CD4-positive, CD25-positive, alpha-beta regulatory T cell (primary cell): ENCODE data around the gene CDCP1. TPM values are rescaled to one million over a fixed set of nuclear protein-coding genes. Genes with fewer than 3 reads are reported as not detected.

Source experiments
- ATAC-seq, 2 donors: fragments of 150-1000 bp; cut with Tn5 transposase; one replicate each; pipeline ENCODE4 v1.10.0; 2021; ENCODE audit warnings: low read depth in 2 of 2, moderate number of reproducible peaks in 2 of 2, moderate library complexity in 1 of 2
- DNase-seq, 3 donors: peaks; one replicate each; pipeline versions ENCODE4 v3.0.0 to v3.0.0-alpha.2; 2012 to 2022; ENCODE audit warnings: mixed read lengths in 1 of 3
- H3K27ac ChIP-seq: one replicate; pipeline ENCODE4 v1.7.0; 2013; ENCODE audit warnings: mild to moderate bottlenecking, low read length; ENCODE audit not compliant: insufficient read depth, poor library complexity, severe bottlenecking
- H3K27me3 ChIP-seq: one replicate; pipeline ENCODE4 v1.7.0; 2013; ENCODE audit warnings: low read length; ENCODE audit not compliant: control insufficient read depth, insufficient read depth
- H3K36me3 ChIP-seq: one replicate; pipeline ENCODE4 v1.7.0; 2013; ENCODE audit warnings: mild to moderate bottlenecking, low read length, moderate library complexity; ENCODE audit not compliant: control insufficient read depth, insufficient read depth
- H3K4me1 ChIP-seq: 2 replicates; pipeline ENCODE4 v1.7.0; 2013; ENCODE audit warnings: mild to moderate bottlenecking, low read length; ENCODE audit not compliant: insufficient read depth, control insufficient read depth, poor library complexity, severe bottlenecking
- H3K4me3 ChIP-seq: one replicate; pipeline ENCODE4 v1.7.0; 2013; ENCODE audit warnings: low read depth, mild to moderate bottlenecking, low read length, moderate library complexity
- H3K9me3 ChIP-seq, 2 experiments: 1 replicate in 1 of 2; 2 replicates in 1 of 2; pipeline ENCODE4 v1.7.0; 2013; ENCODE audit warnings: low read length in 2 of 2, mild to moderate bottlenecking in 1 of 2, moderate library complexity in 1 of 2; ENCODE audit not compliant: control insufficient read depth in 2 of 2
- H3K27ac Mint-ChIP-seq, 3 donors: one replicate each; pipeline ENCODE4 v1.8.0; 2020 to 2022; ENCODE audit warnings: mild to moderate bottlenecking in 3 of 3, mixed read lengths in 3 of 3, moderate library complexity in 2 of 3
- H3K27me3 Mint-ChIP-seq: one replicate; pipeline ENCODE4 v1.8.0; 2022; ENCODE audit warnings: mild to moderate bottlenecking, mixed read lengths
- H3K36me3 Mint-ChIP-seq: one replicate; pipeline ENCODE4 v1.8.0; 2020; ENCODE audit warnings: mixed read lengths
- H3K4me1 Mint-ChIP-seq, 4 donors: one replicate each; pipeline ENCODE4 v1.8.0; 2020 to 2022; ENCODE audit warnings: mixed read lengths in 4 of 4, mild to moderate bottlenecking in 1 of 4
- H3K4me3 Mint-ChIP-seq, 4 donors: one replicate each; pipeline ENCODE4 v1.8.0; 2020 to 2022; ENCODE audit warnings: mild to moderate bottlenecking in 4 of 4, mixed read lengths in 4 of 4, moderate library complexity in 3 of 4
- H3K9me3 Mint-ChIP-seq, 7 donors: one replicate each; pipeline ENCODE4 v1.8.0; 2020 to 2022; ENCODE audit warnings: mixed read lengths in 7 of 7, mild to moderate bottlenecking in 3 of 7, moderate library complexity in 2 of 7
- polyA plus RNA-seq, 4 donors: library from polyadenylated mRNA; unstranded; fragments of 300-500 nt; fragmentation: Illumina TruSeq; gene quantifications; one replicate each; pipeline ENCODE4 v1.2.3, GENCODE V29; 2021
- total RNA-seq: library from RNA; stranded (reverse); gene quantifications from one replicate; pipeline ENCODE4 v1.2.3, GENCODE V29; 2022

Gene CDCP1
- total and polyA plus RNA-seq, 5 donors from 2014 or later = 0.47 to 2.5 (median 0.93) TPM

- ATAC-seq (no peak), DNase-seq (no peak)
- H3K9me3 Mint-ChIP-seq = no peaks in the 10 kb centered on the region
- no peaks in the 10 kb centered on the region for H3K36me3 Mint-ChIP-seq
- Histone ChIP-seq H3K4me3 (no peak overlapping the region), H3K27me3 (peaks cover 2% of the 10 kb centered on the region), H3K27ac (no peak overlapping the region), H3K36me3 (no peaks in the 10 kb centered on the region), H3K4me1 (no peaks in the 10 kb centered on the region), H3K9me3 (no peaks in the 10 kb centered on the region)
- H3K4me3 Mint-ChIP-seq = no peak overlapping the region
- peaks cover 0 to 7% (median 2%) of the 10 kb centered on the region in 4 donors for H3K4me1 Mint-ChIP-seq
- H3K27me3 Mint-ChIP-seq = peaks cover 23% of the 10 kb centered on the region
- H3K27ac Mint-ChIP-seq = peak overlapping the region in 1 of 3 donors; percentile 71
These were observed 33.0 kb upstream of the CDCP1 start for GRCh38 chr3:45179163-45179562.

GRCh38 chr3:45178183-45179023, 32.2 kb upstream of the CDCP1 start:
- H3K9me3 Mint-ChIP-seq = no peaks in the 10 kb centered on the region
- no peaks in the 10 kb centered on the region for H3K4me1 ChIP-seq
- H3K36me3 ChIP-seq = no peaks in the 10 kb centered on the region
- H3K27ac Mint-ChIP-seq = no peak overlapping the region
- no peak overlapping the region for H3K4me3 ChIP-seq
- no peak overlapping the region for H3K27ac ChIP-seq
- H3K27me3 Mint-ChIP-seq = peaks cover 23% of the 10 kb centered on the region
- ATAC-seq (no peak), DNase-seq (no peak)
- H3K4me1 Mint-ChIP-seq = peaks cover 0 to 7% (median 2%) of the 10 kb centered on the region in 4 donors
- H3K27me3 ChIP-seq = peaks cover 2% of the 10 kb centered on the region
- H3K4me3 Mint-ChIP-seq = no peak overlapping the region
- H3K36me3 Mint-ChIP-seq = no peaks in the 10 kb centered on the region
- no peaks in the 10 kb centered on the region for H3K9me3 ChIP-seq

GRCh38 chr3:45176912-45177311, 30.7 kb upstream of the CDCP1 start:
- H3K9me3 ChIP-seq = no peaks in the 10 kb centered on the region
- no peaks in the 10 kb centered on the region for H3K4me1 Mint-ChIP-seq
- H3K9me3 Mint-ChIP-seq = no peaks in the 10 kb centered on the region
- DNase-seq (no peak), ATAC-seq (no peak)
- no peak overlapping the region for H3K27ac ChIP-seq
- no peaks in the 10 kb centered on the region for H3K36me3 ChIP-seq
- no peaks in the 10 kb centered on the region for H3K4me1 ChIP-seq
- no peak overlapping the region for H3K27ac Mint-ChIP-seq
- H3K4me3 ChIP-seq = no peak overlapping the region
- H3K36me3 Mint-ChIP-seq = no peaks in the 10 kb centered on the region
- no peak overlapping the region for H3K4me3 Mint-ChIP-seq
- H3K27me3 ChIP-seq = peaks cover 2% of the 10 kb centered on the region
- H3K27me3 Mint-ChIP-seq = peaks cover 16% of the 10 kb centered on the region

- Histone ChIP-seq H3K4me3 (no peak overlapping the region), H3K36me3 (no peaks in the 10 kb centered on the region), H3K27ac (no peak overlapping the region), H3K4me1 (no peaks in the 10 kb centered on the region), H3K27me3 (no peaks in the 10 kb centered on the region), H3K9me3 (no peaks in the 10 kb centered on the region)
- DNase-seq (no peak), ATAC-seq (no peak)
- H3K4me1 Mint-ChIP-seq = peaks cover 2 to 7% (median 6%) of the 10 kb centered on the region in 4 donors
- no peak overlapping the region for H3K27ac Mint-ChIP-seq
- no peaks in the 10 kb centered on the region for H3K36me3 Mint-ChIP-seq
- H3K4me3 Mint-ChIP-seq = no peak overlapping the region
- peaks cover 7% of the 10 kb centered on the region for H3K27me3 Mint-ChIP-seq
- peaks cover 0 to 1% (median 0%) of the 10 kb centered on the region in 7 donors for H3K9me3 Mint-ChIP-seq
These were observed 28.1 kb upstream of the CDCP1 start for GRCh38 chr3:45174234-45174633.

- no peaks in the 10 kb centered on the region for H3K36me3 Mint-ChIP-seq
- Histone ChIP-seq H3K9me3 (no peaks in the 10 kb centered on the region), H3K4me3 (no peak overlapping the region), H3K4me1 (no peaks in the 10 kb centered on the region), H3K27ac (no peak overlapping the region), H3K36me3 (no peaks in the 10 kb centered on the region), H3K27me3 (no peaks in the 10 kb centered on the region)
- peaks cover 0 to 1% (median 0%) of the 10 kb centered on the region in 7 donors for H3K9me3 Mint-ChIP-seq
- H3K27me3 Mint-ChIP-seq = peaks cover 7% of the 10 kb centered on the region
- H3K27ac Mint-ChIP-seq = no peak overlapping the region
- H3K4me1 Mint-ChIP-seq = peaks cover 3 to 10% (median 6%) of the 10 kb centered on the region in 4 donors
- DNase-seq = no peak
- no peak overlapping the region for H3K4me3 Mint-ChIP-seq
- no peak for ATAC-seq
These were observed 27.6 kb upstream of the CDCP1 start for GRCh38 chr3:45173776-45174175.

GRCh38 chr3:45171283-45171682, 25.1 kb upstream of the CDCP1 start:
- Histone ChIP-seq H3K27ac (no peak overlapping the region), H3K27me3 (no peaks in the 10 kb centered on the region), H3K36me3 (no peaks in the 10 kb centered on the region), H3K4me1 (peaks cover 17% of the 10 kb centered on the region), H3K4me3 (no peak overlapping the region), H3K9me3 (no peaks in the 10 kb centered on the region)
- Mint-ChIP-seq H3K27ac (peak overlapping the region; percentile 39 to 79 (median 78)), H3K27me3 (no peaks in the 10 kb centered on the region), H3K36me3 (no peaks in the 10 kb centered on the region), H3K4me1 (peaks cover 7 to 33% (median 20%) of the 10 kb centered on the region in 4 donors), H3K9me3 (peaks cover 0 to 2% (median 0%) of the 10 kb centered on the region in 7 donors), H3K4me3 (no peak overlapping the region)
- ATAC-seq (no peak), DNase-seq (no peak)

GRCh38 chr3:45170096-45170495, 23.9 kb upstream of the CDCP1 start:
- Histone ChIP-seq H3K36me3 (no peaks in the 10 kb centered on the region), H3K9me3 (no peaks in the 10 kb centered on the region), H3K27me3 (no peaks in the 10 kb centered on the region), H3K27ac (no peak overlapping the region), H3K4me3 (no peak overlapping the region), H3K4me1 (peaks cover 17% of the 10 kb centered on the region)
- H3K27me3 Mint-ChIP-seq = no peaks in the 10 kb centered on the region
- peaks cover 7 to 38% (median 20%) of the 10 kb centered on the region in 4 donors for H3K4me1 Mint-ChIP-seq
- ATAC-seq (no peak), DNase-seq (no peak)
- H3K4me3 Mint-ChIP-seq = peak overlapping the region in 1 of 4 donors; percentile 82
- H3K9me3 Mint-ChIP-seq = peaks cover 0 to 2% (median 0%) of the 10 kb centered on the region in 7 donors
- H3K27ac Mint-ChIP-seq = peak overlapping the region in 2 of 3 donors; percentile 16 to 69
- H3K36me3 Mint-ChIP-seq = no peaks in the 10 kb centered on the region
